OCI-M2 (cell line): ENCODE data around the gene ZBTB49.
"Not testable (repeated sequence)": the region's sequence is repeated elsewhere in the genome, so short reads cannot be mapped to it uniquely, and the experiment has no call there.

Experiments used
- DNase-seq: peaks from one replicate; lab custom pipeline; 2025; ENCODE audit not compliant: unreplicated experiment; lab: John Stamatoyannopoulos, UW

ZBTB49 gene

GRCh38 chr4:4323705-4324534 lies 33.9 kb downstream of the ZBTB49 start:
- peak; percentile 50 for DNase-seq

GRCh38 chr4:4325321-4325720 lies 35.3 kb downstream of the ZBTB49 start:
- DNase-seq = no peak

- no peak for DNase-seq
Observed at GRCh38 chr4:4326166-4326565, 36.1 kb downstream of the ZBTB49 start.

GRCh38 chr4:4327652-4328121 lies 37.6 kb downstream of the ZBTB49 start:
- DNase-seq = no peak

DNA sequence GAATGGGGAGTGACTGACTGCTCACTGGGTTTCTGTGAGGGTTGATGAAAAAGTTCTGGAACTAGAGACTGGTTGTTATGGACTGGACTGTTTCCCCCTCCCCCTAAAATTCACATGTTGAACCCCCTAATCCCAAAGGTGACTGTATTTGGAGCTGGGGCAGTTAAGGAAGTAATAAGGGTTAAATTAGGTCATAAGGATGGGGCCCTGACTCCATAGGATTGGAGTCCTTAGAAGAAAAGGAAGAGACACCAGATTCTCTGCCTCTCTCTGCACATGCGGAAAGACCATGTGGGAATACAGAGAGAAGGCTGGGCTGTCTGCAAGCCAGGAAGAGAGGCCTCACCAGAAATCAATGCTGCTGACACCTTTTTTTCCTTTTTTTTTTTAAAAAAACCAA lies 38.2 kb downstream of the ZBTB49 start:
- DNase-seq = no peak

DNA sequence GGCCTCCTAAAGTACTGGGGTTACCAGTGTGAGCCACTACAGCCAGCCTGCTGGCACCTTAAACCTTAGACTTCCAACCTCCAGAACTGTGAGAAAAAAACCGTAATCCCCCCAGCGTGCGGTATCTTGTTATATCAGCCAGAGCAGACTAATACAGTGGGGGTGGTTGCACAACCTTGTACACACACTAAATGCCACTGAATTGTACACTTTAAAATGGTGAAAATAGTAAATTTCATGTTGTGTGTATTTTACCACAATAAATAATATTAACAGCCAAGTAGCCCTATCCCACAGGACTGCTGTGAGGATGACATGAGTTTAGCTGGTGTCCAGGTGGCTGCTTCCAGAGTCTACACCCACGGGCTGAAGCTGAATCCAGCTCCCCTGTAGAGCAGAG lies 38.8 kb downstream of the ZBTB49 start:
- no peak for DNase-seq

DNA sequence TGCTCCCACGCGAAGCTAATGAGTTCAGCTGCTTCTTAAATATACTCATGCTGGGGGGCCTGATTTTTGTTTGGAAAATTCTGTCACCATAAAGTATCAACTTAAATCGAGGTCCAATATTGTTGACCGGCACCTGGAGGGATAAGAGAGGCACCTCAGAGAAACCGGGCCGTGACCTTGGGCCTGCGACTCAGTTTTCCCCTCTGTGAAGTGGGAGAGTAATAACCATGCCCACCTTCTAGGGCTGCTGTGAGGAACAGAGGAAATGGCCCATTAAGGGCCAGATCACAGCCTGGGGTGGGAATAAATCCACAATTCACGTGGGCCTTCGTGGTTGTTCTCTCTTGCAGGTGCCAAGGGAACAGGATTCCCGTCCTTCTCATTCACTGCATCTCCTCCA lies 39.4 kb downstream of the ZBTB49 start:
- DNase-seq = no peak

GRCh38 chr4:4330794-4331193 lies 40.7 kb downstream of the ZBTB49 start:
- no peak for DNase-seq

DNA sequence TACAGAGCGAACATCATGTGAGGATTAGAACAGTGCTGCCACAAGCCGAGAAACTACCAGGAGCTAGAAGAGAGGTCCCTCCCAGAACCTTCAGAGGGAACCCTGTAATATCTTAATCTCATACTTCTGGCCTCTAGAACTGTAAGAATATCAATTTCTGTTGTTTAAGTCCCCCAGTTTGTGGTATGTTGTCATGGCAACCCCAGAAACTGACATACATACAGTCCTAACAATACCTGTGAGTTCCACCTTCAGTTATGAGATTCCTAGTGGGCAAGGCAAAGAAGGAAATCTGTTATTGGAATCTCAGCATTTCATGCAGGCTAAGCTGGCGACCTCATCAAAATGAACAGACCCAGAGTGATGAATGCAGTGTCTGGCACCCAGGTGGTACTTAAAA lies 42.5 kb downstream of the ZBTB49 start:
- no peak for DNase-seq

- DNase-seq = no peak
Observed at GRCh38 chr4:4333265-4333706, 43.2 kb downstream of the ZBTB49 start.

- no peak for DNase-seq
Observed at GRCh38 chr4:4334798-4335520, 44.9 kb downstream of the ZBTB49 start.

GRCh38 chr4:4338210-4339001 lies 48.4 kb downstream of the ZBTB49 start:
- DNase-seq = no peak

GRCh38 chr4:4339504-4340085 lies 49.5 kb downstream of the ZBTB49 start:
- DNase-seq = no peak

GRCh38 chr4:4341861-4342650 lies 52.0 kb downstream of the ZBTB49 start:
- DNase-seq = no peak

- DNase-seq = no peak
Observed at GRCh38 chr4:4343038-4343437, 53.0 kb downstream of the ZBTB49 start.

DNA sequence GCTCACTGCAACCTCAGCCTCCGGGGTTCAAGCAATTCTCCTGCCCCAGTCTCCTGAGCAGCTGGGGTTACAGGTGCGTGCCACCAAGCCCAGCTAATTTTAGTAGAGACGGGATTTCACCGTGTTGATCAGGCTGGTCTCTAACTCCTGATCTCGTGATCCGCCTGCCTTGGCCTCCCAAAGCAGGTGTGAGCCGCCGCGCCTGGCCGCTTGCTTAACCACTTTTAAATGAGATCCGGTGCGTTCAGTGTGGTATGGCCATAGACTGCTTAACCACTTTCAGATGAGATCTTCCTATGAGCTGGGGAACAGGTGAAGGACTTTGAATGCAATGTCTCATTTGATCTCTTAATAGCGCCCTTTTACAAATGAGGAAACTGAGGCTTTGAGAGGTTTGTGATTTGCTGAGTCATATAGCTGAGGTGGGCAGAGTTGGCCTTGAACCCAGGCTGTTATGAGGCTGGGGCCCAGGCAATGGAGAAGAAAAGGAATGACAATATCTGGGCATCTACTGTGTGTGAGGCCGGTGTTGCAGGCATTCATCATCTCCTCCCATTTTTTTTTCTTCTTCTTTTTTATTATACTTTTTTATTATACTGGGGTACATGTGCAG lies 55.0 kb downstream of the ZBTB49 start:
- no peak for DNase-seq

DNA sequence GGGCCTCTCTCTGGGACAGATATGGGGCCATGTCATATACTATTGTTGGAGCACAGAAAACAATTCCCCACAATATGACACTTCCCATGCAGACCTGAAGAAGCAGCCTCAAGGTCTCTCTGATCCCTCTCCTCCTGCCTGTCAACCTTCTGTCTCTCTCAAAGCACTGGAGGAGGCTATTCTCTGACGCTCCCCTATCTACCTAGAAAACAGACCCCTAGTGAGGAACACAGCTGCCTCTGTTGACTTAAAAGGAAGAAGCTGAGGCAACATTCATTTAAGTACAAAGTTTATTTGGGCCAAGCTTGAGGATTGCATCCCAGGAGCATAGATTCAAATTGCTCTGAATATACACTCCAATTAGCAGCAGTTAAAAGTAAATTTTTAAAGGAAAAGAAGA lies 57.5 kb downstream of the ZBTB49 start:
- DNase-seq = no peak

- DNase-seq = not testable (repeated sequence)
Observed at GRCh38 chr4:4348585-4348984, 58.5 kb downstream of the ZBTB49 start.

DNA sequence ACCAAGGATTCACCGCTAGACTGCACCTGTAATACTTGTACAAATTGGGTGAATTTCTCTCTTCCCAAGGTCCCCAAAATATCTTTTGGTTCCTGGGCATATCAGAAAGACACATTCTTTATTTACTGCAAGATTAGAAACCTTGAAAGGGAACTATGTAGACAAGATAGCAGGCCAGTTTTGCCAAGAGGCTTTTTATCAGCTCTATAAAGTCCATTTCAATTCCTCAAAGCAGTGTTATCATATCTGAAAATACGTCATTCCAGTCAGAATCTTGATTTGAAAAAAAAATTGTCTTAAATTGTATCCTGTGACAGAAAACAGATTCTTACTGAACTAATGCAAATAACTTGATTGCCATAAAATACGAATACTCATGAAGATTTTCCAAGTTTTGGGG lies 59.8 kb downstream of the ZBTB49 start:
- DNase-seq = no peak

GRCh38 chr4:4350909-4351308 lies 60.9 kb downstream of the ZBTB49 start:
- DNase-seq = no peak
